HEK293 (cell line): ENCODE results near the gene ZDHHC6.

Experiments used
- CTCF ChIA-PET: fragments of 350-600 bp; formaldehyde crosslinking; extraction: SDS; loops from one replicate; lab custom pipeline; 2021; ENCODE audit warnings: antibody characterized with exemption; lab: Yijun Ruan, JAX
- POLR2A ChIA-PET: fragments of 300-600 bp; formaldehyde crosslinking; extraction: SDS; loops from one replicate; lab custom pipeline; 2020; ENCODE audit warnings: antibody characterized with exemption, inconsistent platforms; lab: Yijun Ruan, JAX
- H3K27ac ChIP-seq: fragments of 200-500 bp; sonication (Bioruptor generic); 2 replicates; pipeline ENCODE4 v1.5.1; 2014; ENCODE audit warnings: low read depth, low read length, control low read depth, inconsistent platforms; ENCODE audit errors: extremely low read depth
- H3K36me3 ChIP-seq, 2 experiments: fragments of 200-500 bp in 1 of 2; sonication (Bioruptor generic) in 1 of 2; 1 replicate in 1 of 2; 2 replicates in 1 of 2; pipeline ENCODE4 v1.5.1; 2014 to 2017; ENCODE audit warnings: inconsistent platforms in 2 of 2, low read length in 2 of 2; ENCODE audit not compliant: control insufficient read depth in 2 of 2, insufficient read depth in 1 of 2
- H3K4me1 ChIP-seq: fragments of 200-500 bp; sonication (Bioruptor generic); 2 replicates; pipeline ENCODE4 v1.5.1; 2014; ENCODE audit warnings: mild to moderate bottlenecking, low read length, inconsistent platforms; ENCODE audit not compliant: control insufficient read depth, insufficient read depth
- H3K4me3 ChIP-seq: 2 replicates; pipeline ENCODE4 v1.5.1; 2011; ENCODE audit warnings: low read depth, mild to moderate bottlenecking, control low read depth, low read length, moderate library complexity
- H3K9me3 ChIP-seq: fragments of 200-500 bp; sonication (Bioruptor generic); 2 replicates; pipeline ENCODE4 v1.5.1; 2014; ENCODE audit warnings: low read depth, low read length, inconsistent platforms; ENCODE audit not compliant: control insufficient read depth, insufficient read depth
- ATF2 ChIP-seq: fragments of 450-650 bp; formaldehyde crosslinking; IDR thresholded peaks from 2 replicates; pipeline ENCODE4 v1.5.1; 2016; ENCODE audit warnings: missing biosample characterization, missing genetic modification characterization, low read depth
- EGR2 ChIP-seq: fragments of 450-650 bp; formaldehyde crosslinking; IDR thresholded peaks from 2 replicates; pipeline ENCODE4 v1.5.1; 2016; ENCODE audit warnings: low read depth, missing biosample characterization, missing genetic modification characterization
- IKZF3 ChIP-seq: fragments of 450-650 bp; IDR thresholded peaks from 2 replicates; pipeline ENCODE4 v1.5.0; 2018; ENCODE audit warnings: missing biosample characterization, mild to moderate bottlenecking, missing genetic modification characterization, moderate library complexity
- PRDM10 ChIP-seq: fragments of 450-650 bp; formaldehyde crosslinking; IDR thresholded peaks from 2 replicates; pipeline ENCODE4 v1.5.1; 2016; ENCODE audit warnings: missing biosample characterization, missing genetic modification characterization
- SETDB1 ChIP-seq: IDR thresholded peaks from one replicate; pipeline ENCODE4 v1.6.1; 2017; ENCODE audit warnings: mild to moderate bottlenecking, low read length, moderate library complexity, mixed read lengths; ENCODE audit not compliant: insufficient read length
- YY1 ChIP-seq: fragments of 450-650 bp; formaldehyde crosslinking; IDR thresholded peaks from 2 replicates; pipeline ENCODE4 v1.5.1; 2018; ENCODE audit warnings: missing biosample characterization, missing genetic modification characterization
- ZBTB20 ChIP-seq: fragments of 450-650 bp; formaldehyde crosslinking; IDR thresholded peaks from 2 replicates; pipeline ENCODE4 v1.5.1; 2016; ENCODE audit warnings: missing biosample characterization, missing genetic modification characterization
- ZBTB48 ChIP-seq: fragments of 450-650 bp; formaldehyde crosslinking; IDR thresholded peaks from 2 replicates; pipeline ENCODE4 v1.5.1; 2016; ENCODE audit warnings: missing biosample characterization, missing genetic modification characterization
- ZNF184 ChIP-seq: fragments of 450-650 bp; IDR thresholded peaks from 2 replicates; pipeline ENCODE4 v1.5.1; 2018; ENCODE audit warnings: missing biosample characterization, mild to moderate bottlenecking, missing genetic modification characterization
- ZNF292 ChIP-seq: fragments of 450-650 bp; formaldehyde crosslinking; IDR thresholded peaks from 2 replicates; pipeline ENCODE4 v1.5.1; 2016; ENCODE audit warnings: low read depth, missing biosample characterization, missing genetic modification characterization, borderline replicate concordance
- ZNF391 ChIP-seq: fragments of 450-650 bp; formaldehyde crosslinking; IDR thresholded peaks from 2 replicates; pipeline ENCODE4 v1.5.1; 2016; ENCODE audit warnings: low read depth, missing biosample characterization, missing genetic modification characterization, borderline replicate concordance
- ZNF433 ChIP-seq: fragments of 450-650 bp; formaldehyde crosslinking; IDR thresholded peaks from 2 replicates; pipeline ENCODE4 v1.5.1; 2016; ENCODE audit warnings: missing biosample characterization, missing genetic modification characterization, low read depth
- ZNF449 ChIP-seq: fragments of 450-650 bp; formaldehyde crosslinking; IDR thresholded peaks from 2 replicates; pipeline ENCODE4 v1.5.1; 2017; ENCODE audit warnings: missing biosample characterization, mild to moderate bottlenecking, missing genetic modification characterization, moderate library complexity
- ZNF473 ChIP-seq: fragments of 450-650 bp; formaldehyde crosslinking; IDR thresholded peaks from 2 replicates; pipeline ENCODE4 v1.5.1; 2017; ENCODE audit warnings: missing biosample characterization, missing genetic modification characterization
- ZNF501 ChIP-seq: fragments of 450-650 bp; formaldehyde crosslinking; IDR thresholded peaks from 2 replicates; pipeline ENCODE4 v1.5.1; 2016; ENCODE audit warnings: missing biosample characterization, missing genetic modification characterization
- ZNF785 ChIP-seq: fragments of 450-650 bp; formaldehyde crosslinking; IDR thresholded peaks from 2 replicates; pipeline ENCODE4 v1.5.1; 2016; ENCODE audit warnings: missing biosample characterization, missing genetic modification characterization

Gene ZDHHC6

GRCh38 chr10:112429147-112429546 lies 17.6 kb downstream of the ZDHHC6 start:
- CTCF ChIA-PET, result interaction anchor here (1.3 kb wide), 1 partner anchor 114 kb away, joined by 3 read pairs; no protein-coding TSS in a partner anchor
- Histone ChIP-seq H3K36me3 (peaks cover 37 to 50% of the 10 kb centered on the region in 2 experiments), H3K9me3 (no peaks in the 10 kb centered on the region)
- no peak for TF ChIP-seq ZNF184
- TF ChIP-seq, all 188 proteins: peak for 0
- Histone ChIP-seq H3K4me3 (no peak overlapping the region), H3K27ac (no peak overlapping the region), H3K4me1 (no peaks in the 10 kb centered on the region)
- POLR2A ChIA-PET, result interaction anchor here (0.6 to 1.3 kb wide), 2 partner anchors 18 to 595 kb away, joined by 3 read pairs; partner anchors contain the start of gene VTI1A

- no peaks in the 10 kb centered on the region for H3K4me1 ChIP-seq
- TF ChIP-seq ATF2 (tag by site-specific recombination), result no peak
- no peak for TF ChIP-seq EGR2 (tag by site-specific recombination)
- TF ChIP-seq ZBTB48, result no peak
- TF ChIP-seq ZNF501 (tag by site-specific recombination), result no peak
- TF ChIP-seq YY1 (tag by site-specific recombination), result no peak
- TF ChIP-seq PRDM10, result no peak
- TF ChIP-seq ZBTB20 (tag by site-specific recombination), result no peak
- H3K4me3 ChIP-seq, result no peak overlapping the region
- POLR2A ChIA-PET, result no interaction called here
- no peak overlapping the region for H3K27ac ChIP-seq
- H3K36me3 ChIP-seq, result peaks cover 18 to 21% of the 10 kb centered on the region in 2 experiments
- CTCF ChIA-PET, result interaction anchor here (0.6 to 1.3 kb wide), 4 partner anchors 46 to 1029 kb away, joined by 3 to 4 read pairs (median 4); no protein-coding TSS in a partner anchor
- no peaks in the 10 kb centered on the region for H3K9me3 ChIP-seq
Measured at GRCh38 chr10:112426111-112426510, 20.6 kb downstream of the ZDHHC6 start.

GRCh38 chr10:112424651-112425050 lies 22.1 kb downstream of the ZDHHC6 start:
- Histone ChIP-seq H3K4me1 (no peaks in the 10 kb centered on the region), H3K27ac (no peak overlapping the region), H3K9me3 (no peaks in the 10 kb centered on the region), H3K36me3 (peaks cover 6% of the 10 kb centered on the region in 2 experiments; a peak in 2 of 3 replicates), H3K4me3 (no peak overlapping the region)
- ChIA-PET CTCF (interaction anchor here (0.6 to 1.6 kb wide), 3 partner anchors 47 to 1096 kb away, joined by 3 to 4 read pairs (median 3); no protein-coding TSS in a partner anchor), POLR2A (interaction anchor here (0.7 kb wide), 1 partner anchor 16 kb away, joined by 3 read pairs; no protein-coding TSS in a partner anchor)
- TF ChIP-seq IKZF3 (tag by site-specific recombination) (no peak), SETDB1 (no peak), ZNF433 (tag by site-specific recombination) (no peak), ZNF785 (tag by site-specific recombination) (no peak), PRDM10 (no peak), ZNF292 (tag by site-specific recombination) (no peak), ZNF391 (tag by site-specific recombination) (no peak), ZBTB48 (no peak), ZNF473 (tag by site-specific recombination) (no peak), ZNF449 (tag by site-specific recombination) (no peak)
